ENCODE results near the gene SORCS3. TPM values are rescaled to one million over a fixed set of nuclear protein-coding genes. Genes with fewer than 3 reads are reported as not detected.

SORCS3 gene
- total RNA-seq, 1 donor from 2014 or later: 0.26 TPM

DNA sequence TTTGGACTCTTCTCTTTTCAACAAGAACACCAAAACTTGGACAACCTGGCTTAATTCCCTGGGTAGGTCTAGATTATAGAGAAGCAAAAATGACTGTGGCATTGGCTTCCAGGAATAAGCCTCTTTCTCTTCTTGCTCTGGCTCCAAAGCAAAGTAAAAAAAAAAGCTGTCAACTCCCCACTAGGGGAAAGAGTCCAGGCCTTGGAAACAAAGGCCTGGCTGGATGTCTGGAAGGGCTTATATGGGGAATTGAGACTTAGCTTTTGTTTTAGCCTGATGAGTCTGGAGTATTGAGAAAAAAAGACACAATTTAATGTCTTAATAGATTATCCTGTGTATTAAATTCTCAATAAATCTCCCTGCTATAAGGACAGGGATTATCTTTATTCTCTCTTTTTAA is 300.6 kb downstream of the SORCS3 start:
- Mint-ChIP-seq H3K4me1 (peaks cover 5% of the 10 kb centered on the region), H3K36me3 (no peaks in the 10 kb centered on the region), H3K27ac (no peak overlapping the region), H3K9me3 (peaks cover 3% of the 10 kb centered on the region), H3K4me3 (no peak overlapping the region), H3K27me3 (ENCODE audit: insufficient read depth, low read depth) (no peaks in the 10 kb centered on the region)
- peak; percentile 58 for DNase-seq (ENCODE audit: low spot score)
- Histone ChIP-seq H3K36me3 (no peaks in the 10 kb centered on the region), H3K9me3 (ENCODE audit: low read depth) (no peaks in the 10 kb centered on the region), H2AFZ (replicated peaks) (no peak overlapping the region), H3K27ac (no peak overlapping the region), H3K9ac (no peak overlapping the region), H3K79me2 (ENCODE audit: low read depth) (no peaks in the 10 kb centered on the region), H4K20me1 (ENCODE audit: low read depth) (peaks cover 5% of the 10 kb centered on the region), H3K4me3 (no peak overlapping the region), H3K4me1 (peaks cover 15% of the 10 kb centered on the region), H3K4me2 (no peak overlapping the region), H3F3A (ENCODE audit: low read depth) (peaks cover 7% of the 10 kb centered on the region), H3K27me3 (no peaks in the 10 kb centered on the region)
- TF ChIP-seq, protein P1, sequence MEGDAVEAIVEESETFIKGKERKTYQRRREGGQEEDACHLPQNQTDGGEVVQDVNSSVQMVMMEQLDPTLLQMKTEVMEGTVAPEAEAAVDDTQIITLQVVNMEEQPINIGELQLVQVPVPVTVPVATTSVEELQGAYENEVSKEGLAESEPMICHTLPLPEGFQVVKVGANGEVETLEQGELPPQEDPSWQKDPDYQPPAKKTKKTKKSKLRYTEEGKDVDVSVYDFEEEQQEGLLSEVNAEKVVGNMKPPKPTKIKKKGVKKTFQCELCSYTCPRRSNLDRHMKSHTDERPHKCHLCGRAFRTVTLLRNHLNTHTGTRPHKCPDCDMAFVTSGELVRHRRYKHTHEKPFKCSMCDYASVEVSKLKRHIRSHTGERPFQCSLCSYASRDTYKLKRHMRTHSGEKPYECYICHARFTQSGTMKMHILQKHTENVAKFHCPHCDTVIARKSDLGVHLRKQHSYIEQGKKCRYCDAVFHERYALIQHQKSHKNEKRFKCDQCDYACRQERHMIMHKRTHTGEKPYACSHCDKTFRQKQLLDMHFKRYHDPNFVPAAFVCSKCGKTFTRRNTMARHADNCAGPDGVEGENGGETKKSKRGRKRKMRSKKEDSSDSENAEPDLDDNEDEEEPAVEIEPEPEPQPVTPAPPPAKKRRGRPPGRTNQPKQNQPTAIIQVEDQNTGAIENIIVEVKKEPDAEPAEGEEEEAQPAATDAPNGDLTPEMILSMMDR (IDR thresholded peaks at IDR 0.05): peak; percentile 34
- no peak for TF ChIP-seq EZH2phosphoT487 (IDR thresholded peaks at IDR 0.05)

DNA sequence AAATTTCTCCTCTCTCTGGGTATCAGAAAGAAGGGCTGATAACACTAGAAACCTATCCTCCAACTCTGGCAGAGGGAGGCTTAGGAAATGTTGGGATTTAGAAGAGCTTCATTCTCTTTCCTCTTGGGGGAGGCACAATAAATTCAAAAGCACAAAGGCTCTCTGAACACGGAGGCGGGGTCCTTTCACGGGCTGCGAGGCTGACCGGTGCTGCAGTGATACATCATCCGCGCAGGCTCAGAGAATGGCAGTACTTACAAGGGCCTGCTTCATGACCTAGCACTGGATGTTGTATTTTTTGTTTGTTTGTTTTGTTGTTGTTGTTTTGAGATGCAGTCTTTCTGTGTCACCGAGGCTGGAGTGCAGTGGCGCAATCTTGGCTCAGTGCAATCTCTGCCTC is 306.2 kb downstream of the SORCS3 start:
- Mint-ChIP-seq H3K4me3 (no peak overlapping the region), H3K27me3 (ENCODE audit: insufficient read depth, low read depth) (peaks cover 4% of the 10 kb centered on the region), H3K36me3 (no peaks in the 10 kb centered on the region), H3K9me3 (no peaks in the 10 kb centered on the region), H3K27ac (no peak overlapping the region), H3K4me1 (peaks cover 15% of the 10 kb centered on the region)
- H2AFZ ChIP-seq (replicated peaks): peak overlapping the region; percentile 63
- H3K27ac ChIP-seq: no peak overlapping the region
- H4K20me1 ChIP-seq (ENCODE audit: low read depth): no peaks in the 10 kb centered on the region
- no peak overlapping the region for H3K9ac ChIP-seq
- H3K4me2 ChIP-seq: peak overlapping the region; percentile 45
- DNase-seq (ENCODE audit: low spot score): peak; percentile 58
- TF ChIP-seq EZH2 (IDR thresholded peaks at IDR 0.05) (no peak), EZH2phosphoT487 (IDR thresholded peaks at IDR 0.05) (no peak)
- TF ChIP-seq, protein P1 (IDR thresholded peaks at IDR 0.05): no peak
- H3K27me3 ChIP-seq: no peaks in the 10 kb centered on the region
- H3F3A ChIP-seq (ENCODE audit: low read depth): no peaks in the 10 kb centered on the region
- H3K9me3 ChIP-seq (ENCODE audit: low read depth): no peaks in the 10 kb centered on the region
- peaks cover 20% of the 10 kb centered on the region for H3K4me1 ChIP-seq
- H3K4me3 ChIP-seq: no peak overlapping the region
- no peaks in the 10 kb centered on the region for H3K79me2 ChIP-seq (ENCODE audit: low read depth)
- H3K36me3 ChIP-seq: no peaks in the 10 kb centered on the region

DNA sequence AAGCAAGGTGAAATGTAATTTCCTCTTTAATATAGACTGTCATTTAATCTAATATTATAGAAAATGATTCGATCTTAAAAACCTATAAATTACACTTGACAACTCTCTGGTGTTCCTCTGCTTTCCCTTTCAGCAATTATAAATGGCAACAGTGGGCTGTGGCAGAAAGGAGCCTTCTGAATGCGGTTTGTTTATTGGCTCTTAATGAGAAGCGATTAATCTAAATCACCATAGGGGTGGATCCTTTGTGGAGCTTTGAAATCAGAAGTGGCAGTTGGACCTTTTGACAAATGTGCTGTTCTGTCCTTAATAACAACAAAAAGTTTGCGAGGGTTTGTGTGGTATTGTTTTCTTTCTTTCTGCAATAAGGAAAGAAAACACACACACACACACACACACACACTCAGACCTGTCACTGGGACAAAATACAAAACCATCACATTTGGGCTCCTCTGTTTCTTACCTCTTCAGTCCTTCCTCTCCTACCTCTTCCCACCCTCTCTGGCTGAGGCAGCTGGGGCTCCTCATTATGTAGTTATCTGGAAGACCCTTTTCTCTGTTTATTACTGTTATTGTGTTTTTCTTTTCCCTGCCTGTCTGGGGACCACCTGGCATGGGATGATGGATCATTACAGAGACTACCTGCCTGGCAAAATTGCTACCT is 316.2 kb downstream of the SORCS3 start:
- Mint-ChIP-seq H3K27me3 (ENCODE audit: insufficient read depth, low read depth) (peaks cover 5% of the 10 kb centered on the region), H3K36me3 (no peaks in the 10 kb centered on the region), H3K4me1 (no peaks in the 10 kb centered on the region), H3K27ac (no peak overlapping the region), H3K9me3 (peaks cover 3% of the 10 kb centered on the region), H3K4me3 (no peak overlapping the region)
- Histone ChIP-seq H3K9me3 (ENCODE audit: low read depth) (no peaks in the 10 kb centered on the region), H4K20me1 (ENCODE audit: low read depth) (no peaks in the 10 kb centered on the region), H3F3A (ENCODE audit: low read depth) (no peaks in the 10 kb centered on the region), H3K79me2 (ENCODE audit: low read depth) (no peaks in the 10 kb centered on the region), H3K9ac (no peak overlapping the region), H3K27ac (no peak overlapping the region), H3K27me3 (no peaks in the 10 kb centered on the region), H3K4me3 (no peak overlapping the region), H2AFZ (replicated peaks) (no peak overlapping the region), H3K36me3 (no peaks in the 10 kb centered on the region), H3K4me1 (no peaks in the 10 kb centered on the region), H3K4me2 (no peak overlapping the region)
- no peak for TF ChIP-seq EZH2phosphoT487 (IDR thresholded peaks at IDR 0.05)
- TF ChIP-seq, protein P1 (IDR thresholded peaks at IDR 0.05): no peak
- no peak for DNase-seq (ENCODE audit: low spot score)

All from neural progenitor cell (in vitro differentiated cells).